ENCODE data around the gene FEN1.

Gene FEN1

GRCh38 chr11:61792310-61793082 is at the start of gene FEN1, which contains the start of gene TMEM258:
Gene FEN1 (plus strand): TSS chr11:61792911. CDS start chr11:61795362, 2,451 bp downstream.
Gene TMEM258 (minus strand): TSS chr11:61792599. CDS start chr11:61792558, 41 bp downstream.
- peak; percentile 83 for DNase-seq (ENCODE audit: low read depth, low spot score)
- Histone ChIP-seq H3K9ac (ENCODE audit: insufficient read length) (peak within 1 kb of the TSS; percentile 95), H3K36me3 (ENCODE audit: insufficient read depth, low read length) (peaks cover 53% of the 10 kb centered on the region), H3K4me3 (peak within 1 kb of the TSS; percentile 97), H3K27ac (peak within 1 kb of the TSS; percentile 97), H3K9me3 (ENCODE audit: low read depth, low read length) (no peaks in the 10 kb centered on the region)
- TF ChIP-seq EZH2 (IDR thresholded peaks at IDR 0.05), result no peak
- TF ChIP-seq POLR2AphosphoS5 (IDR thresholded peaks at IDR 0.05; ENCODE audit: borderline replicate concordance, low read depth, low read length), result peak; percentile 93
- TF ChIP-seq FOXP2 (optimal IDR thresholded peaks at IDR 0.05; ENCODE audit: control extremely low read depth, extremely low read length, insufficient read depth), result peak; percentile 48

GRCh38 chr11:61743486-61744095 is 49.1 kb upstream of the FEN1 start:
- H3K36me3 ChIP-seq (ENCODE audit: insufficient read depth, low read length), result peaks cover 4% of the 10 kb centered on the region; the same call in 1 of the 2 replicates
- no peak for TF ChIP-seq POLR2AphosphoS5 (IDR thresholded peaks at IDR 0.05; ENCODE audit: borderline replicate concordance, low read depth, low read length)
- TF ChIP-seq FOXP2 (optimal IDR thresholded peaks at IDR 0.05; ENCODE audit: control extremely low read depth, extremely low read length, insufficient read depth), result no peak
- TF ChIP-seq EZH2 (IDR thresholded peaks at IDR 0.05), result no peak
- no peak for DNase-seq (ENCODE audit: low read depth, low spot score)
- no peaks in the 10 kb centered on the region for H3K9me3 ChIP-seq (ENCODE audit: low read depth, low read length)
- no peak overlapping the region for H3K27ac ChIP-seq
- no peak overlapping the region for H3K4me3 ChIP-seq
- H3K9ac ChIP-seq (ENCODE audit: insufficient read length), result no peak overlapping the region

GRCh38 chr11:61744181-61744580 is 48.5 kb upstream of the FEN1 start:
- no peak overlapping the region for H3K4me3 ChIP-seq
- peaks cover 4% of the 10 kb centered on the region; the same call in 1 of the 2 replicates for H3K36me3 ChIP-seq (ENCODE audit: insufficient read depth, low read length)
- no peaks in the 10 kb centered on the region for H3K9me3 ChIP-seq (ENCODE audit: low read depth, low read length)
- TF ChIP-seq POLR2AphosphoS5 (IDR thresholded peaks at IDR 0.05; ENCODE audit: borderline replicate concordance, low read depth, low read length) (no peak), FOXP2 (optimal IDR thresholded peaks at IDR 0.05; ENCODE audit: control extremely low read depth, extremely low read length, insufficient read depth) (no peak), EZH2 (IDR thresholded peaks at IDR 0.05) (no peak)
- DNase-seq (ENCODE audit: low read depth, low spot score), result no peak
- no peak overlapping the region for H3K27ac ChIP-seq
- no peak overlapping the region for H3K9ac ChIP-seq (ENCODE audit: insufficient read length)

GRCh38 chr11:61744609-61745156 is 48.0 kb upstream of the FEN1 start:
- no peak overlapping the region for H3K27ac ChIP-seq
- DNase-seq (ENCODE audit: low read depth, low spot score), result no peak
- no peak for TF ChIP-seq EZH2 (IDR thresholded peaks at IDR 0.05)
- TF ChIP-seq FOXP2 (optimal IDR thresholded peaks at IDR 0.05; ENCODE audit: control extremely low read depth, extremely low read length, insufficient read depth), result no peak
- H3K36me3 ChIP-seq (ENCODE audit: insufficient read depth, low read length), result peaks cover 4% of the 10 kb centered on the region; the same call in 1 of the 2 replicates
- H3K4me3 ChIP-seq, result no peak overlapping the region
- no peak overlapping the region for H3K9ac ChIP-seq (ENCODE audit: insufficient read length)
- H3K9me3 ChIP-seq (ENCODE audit: low read depth, low read length), result no peaks in the 10 kb centered on the region

- no peak overlapping the region for H3K27ac ChIP-seq
- DNase-seq (ENCODE audit: low read depth, low spot score), result no peak
Observed at GRCh38 chr11:61745781-61746441, 46.8 kb upstream of the FEN1 start.

GRCh38 chr11:61746442-61747191 is 46.1 kb upstream of the FEN1 start:
- H3K9me3 ChIP-seq (ENCODE audit: low read depth, low read length), result no peaks in the 10 kb centered on the region
- TF ChIP-seq POLR2AphosphoS5 (IDR thresholded peaks at IDR 0.05; ENCODE audit: borderline replicate concordance, low read depth, low read length) (no peak), FOXP2 (optimal IDR thresholded peaks at IDR 0.05; ENCODE audit: control extremely low read depth, extremely low read length, insufficient read depth) (no peak), EZH2 (IDR thresholded peaks at IDR 0.05) (no peak)
- H3K27ac ChIP-seq, result no peak overlapping the region
- H3K9ac ChIP-seq (ENCODE audit: insufficient read length), result no peak overlapping the region
- H3K36me3 ChIP-seq (ENCODE audit: insufficient read depth, low read length), result peaks cover 4% of the 10 kb centered on the region; the same call in 1 of the 2 replicates
- no peak overlapping the region for H3K4me3 ChIP-seq
- DNase-seq (ENCODE audit: low read depth, low spot score), result no peak

More at GRCh38 chr11:61745781-61746441, 46.8 kb upstream of the FEN1 start:
- H3K9me3 ChIP-seq (ENCODE audit: low read depth, low read length), result no peaks in the 10 kb centered on the region
- no peak overlapping the region for H3K9ac ChIP-seq (ENCODE audit: insufficient read length)
- peaks cover 4% of the 10 kb centered on the region; the same call in 1 of the 2 replicates for H3K36me3 ChIP-seq (ENCODE audit: insufficient read depth, low read length)
- no peak overlapping the region for H3K4me3 ChIP-seq
- no peak for TF ChIP-seq POLR2AphosphoS5 (IDR thresholded peaks at IDR 0.05; ENCODE audit: borderline replicate concordance, low read depth, low read length)
- TF ChIP-seq FOXP2 (optimal IDR thresholded peaks at IDR 0.05; ENCODE audit: control extremely low read depth, extremely low read length, insufficient read depth), result no peak
- TF ChIP-seq EZH2 (IDR thresholded peaks at IDR 0.05), result no peak

- H3K9me3 ChIP-seq (ENCODE audit: low read depth, low read length), result no peaks in the 10 kb centered on the region
- no peak overlapping the region for H3K9ac ChIP-seq (ENCODE audit: insufficient read length)
- no peak for TF ChIP-seq FOXP2 (optimal IDR thresholded peaks at IDR 0.05; ENCODE audit: control extremely low read depth, extremely low read length, insufficient read depth)
- no peak for TF ChIP-seq POLR2AphosphoS5 (IDR thresholded peaks at IDR 0.05; ENCODE audit: borderline replicate concordance, low read depth, low read length)
- no peak for TF ChIP-seq EZH2 (IDR thresholded peaks at IDR 0.05)
- no peak for DNase-seq (ENCODE audit: low read depth, low spot score)
- no peaks in the 10 kb centered on the region; the same call in 1 of the 2 replicates for H3K36me3 ChIP-seq (ENCODE audit: insufficient read depth, low read length)
- H3K4me3 ChIP-seq, result no peak overlapping the region
- no peak overlapping the region for H3K27ac ChIP-seq
Observed at GRCh38 chr11:61747192-61747966, 45.3 kb upstream of the FEN1 start.

All from SK-N-MC (cell line).